PC-3 (cell line): Measurements from ENCODE around the gene CCT3.

ENCODE experiments used
- CTCF ChIP-seq: fragments of 300-600 bp; sonication (generic); conservative IDR thresholded peaks from 2 replicates; pipeline ENCODE4 v1.5.1; 2017; ENCODE audit warnings: antibody characterized with exemption, low read depth, mild to moderate bottlenecking, low read length
- EZH2 ChIP-seq: fragments of 300-600 bp; sonication (generic); IDR thresholded peaks from one replicate; pipeline ENCODE4 v1.6.1; 2017; ENCODE audit warnings: antibody characterized with exemption, mild to moderate bottlenecking, low read length; ENCODE audit not compliant: unreplicated experiment
- EZH2phosphoT487 ChIP-seq: fragments of 300-600 bp; sonication (generic); IDR thresholded peaks from 2 replicates; pipeline ENCODE4 v1.6.1; 2018; ENCODE audit warnings: mild to moderate bottlenecking, antibody characterized with exemption, low read length, borderline replicate concordance

- TF ChIP-seq EZH2 (no peak), CTCF (no peak), EZH2phosphoT487 (no peak)
Observed at GRCh38 chr1:156266051-156266450, 72.0 kb downstream of the CCT3 start.
